NCI-H2227 (cell line): ENCODE measurements around the gene ATP5MG.
"Not testable (repeated sequence)": the region's sequence is repeated elsewhere in the genome, so short reads cannot be mapped to it uniquely, and the experiment has no call there.

Source experiments
- DNase-seq: peaks from one replicate; lab custom pipeline; 2025; ENCODE audit not compliant: unreplicated experiment; lab: John Stamatoyannopoulos, UW

ATP5MG gene, protein sequence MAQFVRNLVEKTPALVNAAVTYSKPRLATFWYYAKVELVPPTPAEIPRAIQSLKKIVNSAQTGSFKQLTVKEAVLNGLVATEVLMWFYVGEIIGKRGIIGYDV

GRCh38 chr11:118401151-118401879 lies at the start of gene ATP5MG:
TSS of gene ATP5MG (plus strand) at chr11:118401606. CDS start at chr11:118401666, 60 bp downstream.
- DNase-seq = peak; percentile 89

GRCh38 chr11:118353084-118353710 lies 48.2 kb upstream of the ATP5MG start:
- peak; percentile 12 for DNase-seq

DNA sequence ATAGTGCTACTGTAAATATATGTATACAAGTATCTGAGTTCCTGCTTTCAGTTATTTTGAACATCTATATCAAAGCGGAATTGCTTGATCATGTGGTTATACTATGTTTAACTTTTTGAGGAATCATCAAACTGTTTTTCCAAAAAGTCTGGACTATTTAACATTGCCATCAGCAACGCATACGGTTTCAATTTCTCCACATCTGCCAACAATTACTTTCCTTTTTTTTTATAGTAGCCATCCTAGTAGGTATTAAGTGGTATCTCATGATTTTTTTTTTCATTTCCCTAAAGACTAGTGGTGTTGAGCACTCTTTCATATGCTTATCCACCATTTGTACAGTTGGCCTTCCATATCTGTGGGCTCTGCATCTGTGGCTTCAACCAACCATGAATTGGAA lies 43.3 kb upstream of the ATP5MG start:
- DNase-seq = no peak

DNA sequence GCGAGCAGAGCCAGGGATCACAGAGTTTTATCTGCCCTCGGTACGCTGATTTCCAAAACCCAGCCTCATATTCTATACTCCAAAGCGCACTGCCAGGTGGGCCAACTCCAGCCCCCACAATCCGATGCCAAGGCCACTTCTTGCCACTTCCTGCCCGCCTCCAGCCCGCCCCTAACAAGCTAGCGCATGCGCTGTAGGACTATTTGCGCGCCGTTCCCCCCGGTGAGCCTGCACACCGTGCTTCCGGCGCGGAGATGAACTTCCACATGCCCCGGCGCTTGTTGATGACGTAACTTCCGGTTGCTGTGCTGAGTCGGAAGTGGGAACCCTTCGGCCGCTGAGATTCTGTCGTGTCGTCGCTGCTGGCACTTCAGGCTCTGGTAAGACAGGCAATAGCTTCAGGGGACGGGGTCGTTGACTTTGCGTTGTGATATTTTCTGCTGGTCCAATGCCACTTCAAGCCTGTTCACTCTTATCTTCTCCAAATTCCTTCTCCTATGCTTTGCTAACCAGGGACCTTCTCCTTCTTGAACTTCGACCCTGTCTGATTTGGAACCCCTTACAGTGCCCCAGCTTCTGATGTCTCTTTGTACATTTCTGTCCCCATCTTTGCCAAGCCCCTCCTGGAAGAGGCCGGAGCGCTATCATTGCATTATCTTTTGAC lies 42.0 kb upstream of the ATP5MG start, which contains the start of gene UBE4A:
Gene UBE4A, plus strand, starts transcription at position 306 of the 664 bp plus-strand sequence. CDS start 5,481 bp downstream, outside the sequence.
- peak; percentile 95 for DNase-seq

DNA sequence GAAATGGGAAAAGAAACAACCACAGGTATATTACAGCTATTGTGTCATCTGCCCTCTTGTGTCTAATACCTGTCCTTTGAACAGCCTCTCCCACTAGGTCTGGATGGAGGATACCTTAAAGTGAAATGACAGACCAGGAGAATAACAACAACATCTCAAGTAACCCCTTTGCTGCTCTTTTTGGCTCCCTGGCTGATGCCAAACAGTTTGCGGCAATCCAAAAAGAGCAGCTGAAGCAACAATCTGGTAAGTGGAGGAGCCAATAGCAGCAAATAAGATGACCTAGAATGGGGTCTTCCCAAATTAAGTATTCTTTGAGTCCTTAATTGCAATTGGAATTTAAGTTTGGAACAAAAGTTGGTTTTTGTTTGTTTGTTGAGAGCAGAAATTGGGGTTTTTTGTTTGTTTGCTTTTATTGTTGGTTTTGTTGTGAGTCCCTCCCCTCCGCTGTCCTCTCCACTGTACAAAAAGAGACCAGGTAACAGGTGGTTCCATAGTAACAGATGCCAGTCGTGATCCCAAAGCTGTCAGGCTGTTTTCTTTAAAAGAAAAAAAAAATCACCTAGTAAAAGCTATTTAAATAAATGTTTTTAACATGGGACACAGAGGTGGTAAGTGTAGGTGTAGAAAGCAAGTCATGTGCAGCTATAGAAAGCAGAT lies 36.3 kb upstream of the ATP5MG start:
- DNase-seq = no peak

DNA sequence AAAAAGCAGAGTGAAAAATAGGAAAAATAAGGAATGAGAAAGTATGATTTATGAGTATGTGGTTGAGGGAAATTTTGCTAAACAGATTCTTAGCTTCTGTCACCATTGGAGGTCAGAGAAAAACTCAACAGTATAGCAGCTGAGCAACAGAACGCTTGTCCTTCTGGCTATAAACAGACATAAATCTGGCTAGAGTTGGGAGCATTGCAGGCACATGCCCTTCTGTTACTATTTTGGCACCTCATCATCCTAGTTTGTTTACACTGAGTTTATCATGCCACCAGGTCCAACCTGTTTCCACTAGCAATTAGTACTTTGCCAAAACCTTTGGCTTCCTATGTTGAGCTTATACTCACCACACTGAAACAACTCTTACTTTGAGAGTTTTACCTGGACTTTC lies 35.1 kb upstream of the ATP5MG start:
- DNase-seq = no peak

DNA sequence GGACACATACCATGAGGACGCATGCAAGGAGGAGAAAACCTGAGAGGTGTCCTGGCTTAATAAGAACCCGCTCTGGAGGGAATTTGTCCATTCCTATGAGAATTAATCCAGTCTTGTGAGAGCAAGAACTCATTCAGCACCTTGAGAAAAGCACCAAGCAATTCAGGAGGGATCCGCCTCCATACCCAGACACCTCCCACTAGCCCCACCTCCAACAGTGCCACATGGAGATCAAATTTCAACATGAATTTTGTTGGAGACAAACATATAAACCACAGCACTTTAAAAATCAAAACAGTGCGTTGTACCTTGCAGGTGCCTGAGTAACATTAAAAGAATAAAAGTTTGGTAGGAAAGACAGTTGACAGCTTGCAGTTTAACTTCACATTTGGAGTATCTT lies 30.6 kb upstream of the ATP5MG start:
- DNase-seq = no peak

- DNase-seq = no peak
Measured at GRCh38 chr11:118373263-118373662, 28.1 kb upstream of the ATP5MG start.

DNA sequence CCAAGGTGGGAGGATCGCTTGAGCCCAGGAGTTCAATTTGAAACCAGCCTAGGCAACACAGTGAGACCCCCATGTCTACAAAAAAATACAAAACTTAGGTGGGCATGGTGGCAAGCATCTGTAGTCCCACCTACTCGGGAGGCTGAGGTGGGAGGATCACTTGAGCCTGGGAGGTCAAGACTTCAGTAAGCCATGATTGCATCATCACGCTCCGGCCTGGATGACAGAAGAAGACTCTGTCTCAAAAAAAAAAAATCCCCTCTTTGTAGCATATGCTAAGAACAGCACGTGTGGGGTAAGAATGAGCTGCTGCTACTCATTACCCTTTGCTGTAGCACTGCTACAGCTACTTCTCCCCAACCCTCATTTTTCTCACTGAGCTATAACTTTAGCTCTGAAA lies 27.5 kb upstream of the ATP5MG start:
- no peak for DNase-seq

DNA sequence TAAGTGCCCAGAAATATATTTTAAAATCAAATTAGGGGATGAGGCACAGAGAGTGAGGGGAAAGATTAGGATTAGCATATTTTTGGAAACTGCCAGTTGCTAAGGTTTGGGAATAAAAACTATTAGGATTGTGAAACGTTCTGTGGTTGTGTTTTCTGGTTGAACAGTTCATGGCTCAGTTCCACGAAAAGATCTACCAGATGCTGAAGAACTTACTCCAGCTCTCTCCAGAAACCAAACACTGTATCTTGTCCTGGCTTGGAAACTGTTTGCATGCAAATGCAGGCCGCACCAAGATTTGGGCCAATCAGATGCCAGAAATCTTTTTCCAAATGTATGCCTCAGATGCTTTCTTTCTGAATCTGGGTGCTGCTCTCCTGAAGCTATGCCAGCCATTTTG lies 26.7 kb upstream of the ATP5MG start:
- no peak for DNase-seq

DNA sequence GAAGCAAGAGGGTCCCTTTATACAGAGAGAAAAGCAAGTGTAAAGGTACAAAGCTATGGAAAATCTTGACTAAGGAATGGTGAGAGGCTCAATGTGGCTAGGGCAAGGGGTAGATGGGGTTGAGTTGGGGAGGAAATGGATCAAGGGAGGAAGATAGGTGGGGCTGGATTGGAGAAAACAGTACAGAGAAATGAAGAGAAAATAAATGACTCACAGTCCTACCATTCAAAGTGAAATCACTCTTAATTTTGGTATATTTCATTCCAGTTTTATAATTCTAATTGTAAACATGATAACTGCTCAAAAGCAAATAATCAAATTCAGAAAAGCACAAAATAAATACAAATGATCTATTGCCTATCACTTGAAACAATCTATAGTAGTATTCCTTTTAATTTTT lies 25.4 kb upstream of the ATP5MG start:
- no peak for DNase-seq

DNA sequence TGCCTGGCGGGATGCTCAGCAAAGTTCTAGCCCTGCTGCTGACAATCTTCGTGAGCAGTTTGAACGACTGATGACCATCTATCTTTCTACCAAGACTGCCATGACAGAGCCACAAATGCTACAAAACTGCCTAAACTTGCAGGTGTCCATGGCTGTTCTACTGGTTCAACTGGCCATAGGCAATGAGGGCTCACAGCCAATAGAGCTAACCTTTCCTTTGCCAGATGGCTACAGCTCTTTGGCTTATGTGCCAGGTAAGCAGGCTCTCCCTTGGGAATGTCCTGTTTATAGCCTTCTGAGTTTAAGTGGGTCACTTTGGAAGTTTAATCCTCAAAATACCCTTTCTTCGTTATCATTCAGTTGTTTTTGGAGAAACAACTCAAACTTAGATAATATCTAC lies 21.9 kb upstream of the ATP5MG start:
- no peak for DNase-seq

DNA sequence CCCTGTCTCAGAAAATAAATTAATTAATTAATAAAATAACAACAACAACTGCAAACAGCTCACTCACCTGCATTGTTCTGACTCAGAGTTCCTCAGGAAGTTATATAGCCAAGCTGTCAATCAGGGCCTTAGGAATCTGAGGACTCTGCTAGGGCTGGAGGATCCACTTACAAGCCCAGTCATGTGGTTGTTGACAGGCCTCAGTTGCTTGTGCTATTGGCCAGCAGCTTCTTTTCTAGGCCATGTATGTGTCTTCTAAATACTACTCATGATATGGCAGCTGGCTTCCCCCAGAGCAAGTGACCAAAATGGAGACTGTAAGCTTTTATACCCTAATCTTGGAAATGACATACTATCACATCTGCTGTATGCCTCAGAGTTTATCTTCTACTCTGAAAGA lies 20.8 kb upstream of the ATP5MG start:
- no peak for DNase-seq

DNA sequence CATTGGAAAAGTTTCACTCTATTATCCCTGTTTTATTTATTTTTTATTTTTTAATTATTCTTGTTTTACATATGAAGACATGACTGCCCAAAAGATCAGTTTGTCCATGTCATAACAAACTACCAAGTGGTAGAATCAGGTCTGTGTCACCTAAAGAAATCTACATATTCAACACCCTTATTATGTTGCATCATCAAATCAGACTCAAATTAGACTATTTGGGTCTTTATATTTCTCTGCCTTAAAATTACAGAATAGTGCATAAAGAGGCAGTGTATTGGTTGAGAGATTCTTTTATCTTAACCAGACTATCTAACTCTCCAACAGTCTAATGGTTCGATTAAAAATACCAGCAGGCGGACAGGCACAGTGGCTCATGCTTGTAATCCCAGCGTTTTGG lies 18.5 kb upstream of the ATP5MG start:
- DNase-seq = no peak

GRCh38 chr11:118383657-118384056 lies 17.7 kb upstream of the ATP5MG start:
- DNase-seq = no peak

DNA sequence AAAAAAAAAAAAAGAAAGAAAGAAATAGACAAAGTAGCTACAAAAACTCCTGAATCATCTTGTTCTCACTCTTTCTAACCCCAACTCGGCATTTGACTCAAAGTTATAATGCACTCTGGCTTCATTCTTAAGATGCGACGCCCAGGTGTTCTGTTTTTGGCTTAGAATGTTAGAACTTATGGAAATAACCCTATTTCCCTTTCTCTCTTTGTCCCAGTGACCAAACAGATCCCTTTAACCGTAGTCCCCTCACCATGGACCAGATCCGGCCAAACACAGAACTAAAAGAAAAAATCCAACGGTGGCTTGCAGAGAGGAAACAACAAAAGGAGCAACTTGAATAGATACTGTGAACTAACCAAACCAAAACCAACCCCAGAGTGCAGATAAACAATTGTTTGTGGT lies 5.3 kb upstream of the ATP5MG start:
- DNase-seq = no peak

- no peak for DNase-seq
Measured at GRCh38 chr11:118397448-118397847, 4.0 kb upstream of the ATP5MG start.

DNA sequence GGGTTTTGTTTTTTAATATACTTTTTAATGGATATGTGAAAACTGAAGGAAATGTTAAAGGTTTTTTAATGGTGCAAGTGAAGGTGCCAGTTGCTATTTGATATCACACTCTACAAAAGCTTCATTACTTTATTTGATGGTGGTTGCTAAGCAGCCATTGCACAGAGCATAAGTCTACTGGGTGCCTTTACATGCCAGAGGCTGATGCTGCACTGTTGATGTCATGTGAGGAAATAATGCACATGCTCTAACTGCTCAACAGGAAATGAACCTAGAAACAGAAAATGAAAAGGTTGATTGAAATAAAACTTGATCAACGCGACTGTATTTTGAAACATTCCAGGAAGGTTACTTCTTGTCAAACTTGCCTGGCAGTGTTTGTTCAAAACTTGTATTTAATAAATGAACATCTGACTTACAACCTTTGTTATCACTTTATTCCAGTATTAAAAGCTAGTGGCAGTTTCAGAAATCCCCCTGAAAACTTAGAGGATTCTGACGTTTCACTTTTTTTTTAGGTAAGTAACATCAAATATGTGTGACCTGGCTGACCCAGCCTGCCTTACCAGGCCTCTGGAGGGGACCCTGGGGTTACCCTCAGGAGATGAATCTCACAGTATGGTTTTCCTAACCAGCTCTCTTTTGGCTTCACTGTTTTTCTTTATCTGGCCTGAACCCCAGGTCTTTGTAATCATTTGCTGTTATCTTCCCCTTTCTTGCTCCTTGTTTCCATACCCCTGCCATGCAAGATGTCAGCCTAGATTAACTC lies 2.4 kb upstream of the ATP5MG start:
- DNase-seq = no peak

DNA sequence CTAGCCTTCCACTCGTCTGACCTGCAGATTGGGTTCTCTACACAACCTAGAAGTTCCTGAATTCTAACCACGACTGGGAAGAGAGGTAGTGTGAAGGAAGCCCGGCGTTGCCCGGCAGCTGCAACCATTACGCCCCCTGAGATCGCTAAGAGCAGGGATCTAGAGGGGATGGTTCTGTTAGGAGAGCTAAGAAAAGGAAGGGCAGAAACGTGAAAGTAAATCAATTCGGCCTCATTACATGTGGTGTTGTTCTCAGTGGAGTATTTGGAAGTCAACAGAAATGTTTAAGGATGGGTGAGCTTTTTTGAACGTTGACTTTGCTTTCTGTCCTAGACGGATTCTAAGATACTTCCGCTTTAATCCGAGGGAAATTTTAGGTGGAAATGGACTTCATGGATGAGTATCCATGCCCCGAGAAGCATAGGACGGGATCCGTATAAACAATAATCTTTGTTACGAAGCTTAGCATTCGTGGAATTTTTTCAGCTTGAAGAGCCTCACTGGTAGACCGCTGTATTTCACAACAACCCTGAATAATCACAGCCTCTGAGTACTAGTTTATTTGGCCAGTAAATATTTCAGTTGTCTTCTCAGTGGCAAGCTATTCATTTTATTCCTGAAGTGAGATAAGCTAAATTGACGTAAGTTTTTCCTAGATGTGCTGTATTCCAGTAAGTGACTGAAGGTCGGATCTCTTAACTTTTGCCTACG lies 629 bp downstream of the ATP5MG start:
- DNase-seq = peak; percentile 37

DNA sequence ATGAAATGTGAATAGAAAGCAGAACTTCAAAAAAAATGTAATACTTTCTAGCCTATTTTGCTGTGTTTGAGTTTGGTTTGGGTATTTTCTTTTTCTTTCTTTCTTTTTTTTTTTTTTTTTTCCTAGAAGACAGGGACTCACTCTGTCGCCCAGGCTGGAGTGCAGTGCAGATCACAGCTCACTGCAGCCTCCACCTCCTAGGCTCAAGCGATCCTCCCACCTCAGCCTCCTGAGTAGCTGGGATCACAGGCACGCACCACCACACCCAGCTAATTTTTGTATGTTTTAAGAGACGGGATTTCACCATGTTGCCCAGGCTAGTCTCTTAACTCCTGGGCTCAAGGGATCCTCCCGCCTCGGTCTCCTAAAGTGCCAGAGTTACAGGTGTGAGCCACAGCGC lies 1.2 kb downstream of the ATP5MG start:
- not testable (repeated sequence) for DNase-seq
